ENCODE results near the gene CCDC86. TPM values are rescaled to one million over a fixed set of nuclear protein-coding genes. Genes with fewer than 3 reads are reported as not detected.

Gene CCDC86, protein sequence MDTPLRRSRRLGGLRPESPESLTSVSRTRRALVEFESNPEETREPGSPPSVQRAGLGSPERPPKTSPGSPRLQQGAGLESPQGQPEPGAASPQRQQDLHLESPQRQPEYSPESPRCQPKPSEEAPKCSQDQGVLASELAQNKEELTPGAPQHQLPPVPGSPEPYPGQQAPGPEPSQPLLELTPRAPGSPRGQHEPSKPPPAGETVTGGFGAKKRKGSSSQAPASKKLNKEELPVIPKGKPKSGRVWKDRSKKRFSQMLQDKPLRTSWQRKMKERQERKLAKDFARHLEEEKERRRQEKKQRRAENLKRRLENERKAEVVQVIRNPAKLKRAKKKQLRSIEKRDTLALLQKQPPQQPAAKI
- total RNA-seq = 10 to 100 TPM; 11.6 to 29.5 (median 21.8) TPM

- TF ChIP-seq EP300 (IDR thresholded peaks at IDR 0.05) = no peak
- TF ChIP-seq POLR2AphosphoS5 (IDR thresholded peaks at IDR 0.05) = peak; percentile 81 to 96
- no peak for TF ChIP-seq POLR2A (IDR thresholded peaks at IDR 0.05; ENCODE audit: low read depth)
- TF ChIP-seq CTCF (IDR thresholded peaks at IDR 0.05) = peak in 1 of 3 experiments; percentile 40
- peaks cover under 1 to 8% (median 1%) of the 10 kb centered on the region in 4 donors for H3K36me3 ChIP-seq
- 0% methylated on average over 14 of the region's 57 CpGs for WGBS
- H3K4me1 ChIP-seq = peaks cover 40 to 54% (median 47%) of the 10 kb centered on the region in 4 donors
- H3K9me3 ChIP-seq = no peaks in the 10 kb centered on the region
- no peaks in the 10 kb centered on the region for H3K27me3 ChIP-seq
- peak within 1 kb of the TSS; percentile 69 to 76 (median 70) for H3K27ac ChIP-seq (replicated peaks in 1 of 4)
- peak within 1 kb of the TSS; percentile 68 to 92 (median 81) for H3K4me3 ChIP-seq
- DNase-seq (ENCODE audit: extremely low spot score) = peak; percentile 100
- intact Hi-C loops (cut with DNase I) = loop anchor here (5.0 kb wide), 1 partner anchor 285 kb away; no protein-coding TSS in a partner anchor
Observed at GRCh38 chr11:60841797-60842667, at the start of gene CCDC86. Gene CCDC86, plus strand, starts transcription at chr11:60842113. Its CDS starts 12 bp downstream, at chr11:60842125.

- TF ChIP-seq POLR2AphosphoS5 (IDR thresholded peaks at IDR 0.05) (no peak), CTCF (IDR thresholded peaks at IDR 0.05) (no peak), POLR2A (IDR thresholded peaks at IDR 0.05; ENCODE audit: low read depth) (no peak), EP300 (IDR thresholded peaks at IDR 0.05) (no peak)
- H3K4me3 ChIP-seq = no peak overlapping the region
- intact Hi-C loops (cut with DNase I) = no loop called here
- DNase-seq (ENCODE audit: extremely low spot score) = no peak
- H3K36me3 ChIP-seq = no peaks in the 10 kb centered on the region
- peaks cover 0 to 4% (median 0%) of the 10 kb centered on the region in 4 donors for H3K27me3 ChIP-seq
- H3K27ac ChIP-seq (replicated peaks in 1 of 4) = no peak overlapping the region
- no peaks in the 10 kb centered on the region for H3K9me3 ChIP-seq
- 75% methylated on average over 3 of the region's 3 CpGs for WGBS
- peaks cover 0 to 9% (median 3%) of the 10 kb centered on the region in 4 donors for H3K4me1 ChIP-seq
Observed at GRCh38 chr11:60792521-60792920, 49.4 kb upstream of the CCDC86 start.

- no peaks in the 10 kb centered on the region for H3K4me1 ChIP-seq
- H3K27me3 ChIP-seq = peaks cover 0 to 23% (median 0%) of the 10 kb centered on the region in 4 donors
- H3K27ac ChIP-seq (replicated peaks in 1 of 4) = no peak overlapping the region
- H3K36me3 ChIP-seq = no peaks in the 10 kb centered on the region
- intact Hi-C loops (cut with DNase I) = no loop called here
- DNase-seq (ENCODE audit: extremely low spot score) = no peak
- WGBS = 66% methylated on average over 5 of the region's 6 CpGs
- H3K9me3 ChIP-seq = no peaks in the 10 kb centered on the region
- no peak for TF ChIP-seq POLR2A (IDR thresholded peaks at IDR 0.05; ENCODE audit: low read depth)
- no peak for TF ChIP-seq EP300 (IDR thresholded peaks at IDR 0.05)
- no peak for TF ChIP-seq POLR2AphosphoS5 (IDR thresholded peaks at IDR 0.05)
- TF ChIP-seq CTCF (IDR thresholded peaks at IDR 0.05) = no peak
- H3K4me3 ChIP-seq = no peak overlapping the region
Observed at GRCh38 chr11:60795291-60795690, 46.6 kb upstream of the CCDC86 start.

DNA sequence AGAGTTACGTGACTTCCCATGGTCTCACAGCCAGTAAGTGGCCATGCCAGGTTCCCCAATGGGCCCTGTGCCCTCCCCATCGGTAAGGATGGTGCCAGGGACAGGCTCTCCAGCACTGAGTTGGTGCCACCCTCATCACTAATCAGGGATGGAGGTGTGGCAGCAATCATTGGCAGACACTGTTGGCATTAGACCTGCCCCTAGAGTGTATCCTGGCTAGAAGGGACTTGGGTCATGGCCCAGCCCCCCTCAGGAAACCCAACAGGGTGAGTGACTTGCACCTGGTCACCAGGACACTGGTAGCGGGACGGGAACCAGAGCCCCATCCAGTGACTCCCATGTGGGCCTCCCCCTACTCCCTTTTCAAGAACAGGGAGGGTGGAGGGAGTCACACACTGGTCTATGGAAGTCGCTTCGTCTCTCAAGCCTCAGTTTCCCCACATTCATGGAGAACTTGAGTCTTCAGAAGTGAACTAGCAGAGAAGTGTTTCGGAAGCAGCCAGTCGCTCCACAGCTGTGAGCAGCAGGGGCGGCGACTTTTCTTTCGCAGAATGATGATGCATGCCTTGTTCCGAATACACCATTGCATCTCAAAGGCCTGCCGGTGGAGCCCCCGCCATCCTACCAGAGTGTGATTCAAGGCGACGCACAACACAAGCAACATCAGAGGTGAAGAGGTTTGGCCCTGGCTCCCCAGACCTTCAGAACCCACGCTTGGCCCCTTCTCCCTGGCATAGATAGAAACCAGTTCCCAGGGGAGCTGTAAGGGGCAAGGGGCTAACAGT, 43.9 kb upstream of the CCDC86 start:
- no peaks in the 10 kb centered on the region for H3K9me3 ChIP-seq
- H3K4me3 ChIP-seq = no peak overlapping the region
- no peaks in the 10 kb centered on the region for H3K4me1 ChIP-seq
- no peaks in the 10 kb centered on the region for H3K36me3 ChIP-seq
- peaks cover 0 to 23% (median 0%) of the 10 kb centered on the region in 4 donors for H3K27me3 ChIP-seq
- intact Hi-C loops (cut with DNase I) = no loop called here
- 76% methylated on average over 11 of the region's 17 CpGs for WGBS
- DNase-seq (ENCODE audit: extremely low spot score) = no peak
- H3K27ac ChIP-seq (replicated peaks in 1 of 4) = no peak overlapping the region
- no peak for TF ChIP-seq CTCF (IDR thresholded peaks at IDR 0.05)
- no peak for TF ChIP-seq POLR2A (IDR thresholded peaks at IDR 0.05; ENCODE audit: low read depth)
- TF ChIP-seq POLR2AphosphoS5 (IDR thresholded peaks at IDR 0.05) = no peak
- no peak for TF ChIP-seq EP300 (IDR thresholded peaks at IDR 0.05)
